GM21515 (cell line): ENCODE results near the gene VIT.
"Not testable (repeated sequence)": the region's sequence is repeated elsewhere in the genome, so short reads cannot be mapped to it uniquely, and the experiment has no call there.

Experiments
- ATAC-seq: cut with Tn5 transposase; IDR thresholded peaks from one replicate; pipeline ENCODE4 v1.9.1; 2021; ENCODE audit not compliant: unreplicated experiment

The VIT gene

DNA sequence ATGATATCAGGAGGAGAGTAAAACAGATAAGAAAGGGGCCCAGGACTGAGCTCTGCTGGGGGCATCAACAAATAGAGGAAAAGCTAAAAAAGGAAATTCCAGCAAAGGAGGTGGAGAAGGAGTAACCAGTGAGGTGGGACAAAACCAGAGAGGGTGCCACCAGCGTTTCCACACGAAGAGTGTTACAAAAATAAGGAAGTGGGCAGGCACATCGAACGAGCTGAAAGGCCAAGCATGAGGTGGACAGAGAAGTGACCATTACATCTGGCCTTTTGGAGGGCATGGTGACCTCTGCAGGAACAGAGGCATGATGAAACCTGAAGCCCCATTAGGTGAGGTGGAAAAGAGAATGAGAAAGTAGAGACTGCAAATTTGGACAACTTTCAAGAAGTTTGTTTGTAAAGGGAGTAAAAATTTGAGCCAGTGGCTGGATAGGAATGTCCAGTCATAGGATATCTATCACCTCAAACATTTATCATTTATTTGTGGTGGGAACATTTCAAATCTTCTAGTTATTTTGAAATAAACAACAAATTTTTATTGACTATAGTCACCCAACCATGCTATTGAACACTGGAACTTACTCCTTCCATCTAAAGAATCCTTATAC lies 18.4 kb upstream of the VIT start:
- no peak for ATAC-seq

DNA sequence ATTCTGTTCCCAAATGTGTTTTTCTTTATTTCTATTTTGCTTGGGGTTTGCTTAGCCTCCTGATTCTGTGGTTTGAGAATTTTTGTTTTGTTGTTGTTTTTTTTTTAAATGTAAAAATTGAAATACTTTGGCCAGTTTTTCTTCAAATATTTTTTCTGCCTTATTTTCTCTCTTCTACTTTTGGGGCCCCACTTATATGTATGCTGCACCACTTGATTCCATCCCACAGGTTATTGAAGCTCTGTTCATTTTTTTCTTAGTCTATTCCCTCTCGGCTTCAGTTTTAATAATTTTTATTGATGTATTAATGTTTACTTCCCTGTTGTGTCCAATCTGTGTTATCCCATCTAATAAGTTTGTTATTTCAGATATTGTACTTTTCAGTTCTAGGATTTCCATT lies 17.7 kb upstream of the VIT start:
- ATAC-seq: no peak

DNA sequence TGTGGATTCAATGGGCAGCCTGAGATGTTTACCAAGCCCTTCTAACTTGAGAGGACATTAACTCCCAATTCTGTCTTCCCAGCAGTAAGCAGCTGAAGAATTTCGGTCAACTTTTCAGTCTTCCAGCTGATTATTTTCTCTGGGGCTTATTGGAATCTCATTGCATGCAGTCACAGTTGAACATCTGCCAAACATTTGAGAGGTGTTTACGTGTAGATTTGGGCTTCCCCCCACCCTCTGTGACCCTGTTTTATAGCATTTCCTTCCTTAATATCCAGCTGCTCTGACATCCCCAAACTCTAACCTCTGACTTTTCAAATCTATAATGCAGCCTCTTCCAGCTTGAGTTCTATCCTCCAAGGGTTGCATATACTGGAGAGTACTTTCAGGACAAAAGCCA lies 16.5 kb upstream of the VIT start:
- ATAC-seq: no peak

DNA sequence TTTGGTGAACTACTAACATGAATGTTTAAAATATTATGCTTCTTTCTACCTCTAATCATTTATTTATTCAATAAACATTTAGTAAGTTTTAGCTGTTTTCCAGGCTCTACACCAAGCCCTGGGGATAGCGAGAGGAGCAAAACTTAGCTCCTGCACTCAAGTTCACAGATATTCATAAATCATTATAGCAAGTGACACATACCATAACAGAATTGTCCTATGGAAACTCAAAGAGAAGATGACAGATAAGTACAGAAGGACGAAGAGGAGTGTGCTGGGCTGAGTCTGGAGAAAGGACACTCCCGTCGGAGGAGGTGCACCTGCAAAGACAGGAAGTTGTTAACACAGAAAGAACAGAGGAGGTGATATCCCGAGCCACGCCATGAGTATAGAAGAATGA lies 13.9 kb upstream of the VIT start:
- no peak for ATAC-seq

DNA sequence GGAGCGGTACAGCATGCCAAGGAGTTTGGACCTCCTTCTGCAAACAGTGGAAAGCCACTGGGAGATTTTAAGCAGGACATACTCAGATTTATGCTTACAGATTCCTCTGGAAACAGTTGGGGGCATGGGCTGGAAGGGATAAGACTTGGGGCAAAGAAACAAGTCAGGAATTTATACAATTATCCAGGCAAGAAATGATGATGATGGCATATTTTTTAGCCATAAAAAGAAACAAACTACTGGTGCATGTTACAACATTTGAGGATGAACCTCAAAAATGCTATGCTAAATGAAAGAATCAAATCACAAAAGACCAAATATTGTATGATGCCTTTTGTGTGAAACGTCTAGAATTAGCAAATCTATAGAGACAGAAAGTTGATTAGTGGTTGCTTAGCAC lies 13.5 kb upstream of the VIT start:
- no peak for ATAC-seq

DNA sequence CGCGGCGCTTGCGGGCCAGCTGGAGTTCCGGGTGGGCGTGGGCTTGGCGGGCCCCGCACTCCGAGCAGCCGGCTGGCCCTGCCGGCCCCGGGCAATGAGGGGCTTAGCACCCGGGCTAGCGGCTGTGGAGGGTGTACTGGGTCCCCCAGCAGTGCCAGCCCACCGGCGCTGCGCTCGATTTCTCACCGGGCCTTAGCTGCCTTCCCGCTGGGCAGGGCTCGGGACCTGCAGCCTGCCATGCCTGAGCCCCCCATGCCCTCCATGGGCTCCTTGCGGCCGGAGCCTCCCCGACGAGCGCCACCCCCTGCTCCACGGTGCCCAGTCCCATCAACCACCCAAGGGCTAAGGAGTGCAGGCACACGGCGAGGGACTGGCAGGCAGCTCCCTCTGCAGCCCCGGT lies 8.2 kb upstream of the VIT start:
- ATAC-seq: not testable (repeated sequence)

DNA sequence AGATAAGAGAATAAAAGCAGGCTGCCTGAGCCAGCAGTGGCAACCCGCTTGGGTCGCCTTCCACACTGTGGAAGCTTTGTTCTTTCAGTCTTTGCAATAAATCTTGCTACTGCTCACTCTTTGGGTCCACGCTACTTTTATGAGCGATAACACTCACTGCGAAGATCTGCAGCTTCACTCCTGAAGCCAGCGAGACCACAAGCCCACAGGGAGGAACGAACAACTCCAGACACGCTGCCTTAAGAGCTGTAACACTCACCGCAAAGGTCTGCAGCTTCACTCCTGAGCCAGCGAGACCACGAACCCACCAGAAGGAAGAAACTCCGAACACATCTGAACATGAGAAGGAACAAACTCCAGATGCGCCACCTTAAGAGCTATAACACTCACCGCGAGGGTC lies 7.5 kb upstream of the VIT start:
- not testable (repeated sequence) for ATAC-seq

DNA sequence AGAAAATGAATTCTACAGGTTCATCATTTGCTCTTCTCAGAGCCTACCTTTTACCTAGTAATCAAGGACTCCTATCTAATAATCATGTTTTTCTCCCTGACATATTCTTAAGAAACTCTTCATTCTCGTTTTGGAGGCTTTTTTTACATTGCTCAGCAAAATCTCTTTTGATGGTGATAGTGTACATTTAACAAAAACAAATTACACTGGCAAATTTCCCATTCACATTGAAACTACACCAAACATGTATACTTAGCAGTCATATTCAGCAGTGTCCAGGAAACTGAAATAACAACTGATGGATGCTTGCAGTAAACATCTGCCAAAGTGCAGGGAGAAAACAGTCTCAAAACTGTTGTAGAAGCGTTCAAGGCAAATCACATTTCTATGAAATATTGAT lies 4.4 kb upstream of the VIT start:
- no peak for ATAC-seq

DNA sequence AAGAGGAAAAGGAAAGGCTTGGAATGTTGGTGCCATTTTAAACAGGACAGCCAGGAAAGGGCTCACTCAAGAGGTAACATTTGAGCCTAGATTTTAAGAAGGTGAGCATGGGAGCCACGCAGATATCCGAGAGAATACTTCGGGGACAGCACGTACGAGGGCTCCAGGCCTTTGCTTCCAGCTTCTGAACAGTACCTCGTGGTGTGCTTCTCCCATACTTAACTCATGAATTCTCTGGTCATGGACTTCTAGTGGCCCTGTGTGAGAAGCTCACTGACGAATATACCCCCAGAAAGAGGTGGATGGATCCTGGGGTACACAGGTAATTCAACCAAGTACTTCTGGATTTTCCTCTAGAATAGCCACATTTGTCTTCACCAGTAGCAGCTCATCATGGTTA lies 2.7 kb upstream of the VIT start:
- ATAC-seq: no peak

DNA sequence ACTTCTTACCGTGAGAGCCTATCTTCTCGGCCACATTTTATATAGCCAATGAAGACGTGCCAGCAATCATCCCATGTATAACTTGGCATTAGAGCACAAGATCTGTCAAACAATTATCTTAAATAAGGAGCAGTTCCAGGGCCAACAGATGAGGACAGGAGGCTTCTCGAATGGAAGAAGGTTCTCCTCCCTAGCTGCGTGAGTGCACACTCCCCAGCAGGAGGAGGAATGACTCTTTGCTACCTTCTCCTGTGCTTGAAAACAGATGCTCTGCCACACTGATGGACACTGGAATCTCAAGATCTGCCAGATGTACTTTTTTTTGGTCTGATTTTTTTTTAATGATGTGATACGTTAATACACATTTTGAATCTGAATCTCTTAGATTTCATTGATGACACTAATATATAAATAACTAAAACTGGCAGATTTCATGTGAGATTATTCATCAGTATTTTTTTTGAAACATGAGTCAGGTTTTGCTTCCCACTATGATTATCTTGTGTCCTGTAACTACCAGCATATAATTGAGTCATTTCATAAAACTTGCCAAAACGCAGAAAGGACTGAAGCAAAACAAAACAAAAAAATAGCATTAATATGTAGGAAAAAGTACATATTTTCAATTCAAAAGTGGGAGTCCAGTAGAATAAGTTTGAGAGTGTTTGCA lies 626 bp upstream of the VIT start:
- no peak for ATAC-seq

DNA sequence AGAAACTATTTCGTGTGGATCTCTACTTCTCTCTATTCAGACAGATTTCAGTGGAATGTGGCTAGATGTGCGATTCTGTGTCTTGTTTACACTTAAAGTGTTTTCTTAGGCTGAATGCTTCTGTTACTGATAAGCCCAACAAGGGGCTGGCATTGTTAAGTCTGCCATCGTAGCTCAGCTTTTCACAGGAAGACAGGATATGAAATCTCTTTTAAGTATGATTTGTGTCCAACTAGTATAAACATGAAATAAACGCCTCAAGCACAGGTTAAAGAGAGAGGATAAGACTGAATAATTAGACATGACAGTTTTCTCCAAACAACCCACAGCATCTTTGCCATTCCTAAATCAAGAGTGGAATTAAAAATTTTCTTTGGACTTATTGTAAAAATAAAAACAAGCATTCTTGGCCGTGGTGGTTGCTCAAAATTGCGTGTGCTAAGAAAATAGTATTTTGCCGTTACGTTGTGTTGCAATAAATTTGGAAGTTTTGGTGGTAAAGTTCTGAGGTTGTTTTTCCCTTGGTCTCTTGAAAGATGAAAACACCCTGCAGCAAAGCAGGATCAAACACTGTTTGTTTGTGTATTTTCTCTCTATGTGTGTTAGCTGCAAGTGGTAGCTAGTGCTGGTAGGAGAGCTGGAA lies 1.0 kb downstream of the VIT start:
- ATAC-seq: no peak

DNA sequence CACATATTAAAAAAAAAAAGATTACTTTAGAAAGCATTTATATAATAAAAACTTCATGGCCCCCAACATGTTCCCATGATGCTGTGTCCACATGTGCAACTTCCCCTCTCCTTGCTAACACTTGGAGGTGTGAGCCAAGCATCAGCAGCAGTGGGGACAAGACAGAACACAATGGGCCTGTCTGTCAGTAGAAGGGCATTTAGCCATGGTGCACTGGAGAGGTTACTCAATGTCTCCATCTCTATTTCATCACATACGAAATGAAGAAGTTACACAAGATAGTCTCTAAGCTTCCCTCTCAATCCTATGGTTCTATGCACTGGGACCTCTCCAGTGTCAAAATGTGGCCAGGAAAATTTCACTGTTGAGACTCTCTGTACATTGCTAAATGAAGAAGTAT lies 2.5 kb downstream of the VIT start:
- ATAC-seq: no peak

DNA sequence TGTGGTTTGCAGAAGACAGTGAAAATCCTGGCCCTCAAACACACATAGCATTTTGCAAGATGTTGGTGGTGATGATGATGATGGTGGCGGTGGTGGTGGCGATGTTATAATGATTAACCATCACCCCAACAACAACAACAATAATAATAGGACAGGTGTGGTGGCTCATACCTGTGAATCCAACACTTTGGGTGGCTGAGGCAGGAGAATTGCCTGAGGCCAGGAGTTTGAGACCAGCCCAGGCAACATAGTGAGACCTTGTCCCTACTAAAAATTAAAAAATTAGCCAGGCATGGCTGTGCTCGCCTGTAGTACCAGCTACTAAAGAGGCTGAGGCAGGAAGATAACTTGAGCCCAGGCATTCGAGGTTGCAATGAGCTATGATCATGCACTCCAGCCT lies 3.8 kb downstream of the VIT start:
- no peak for ATAC-seq

DNA sequence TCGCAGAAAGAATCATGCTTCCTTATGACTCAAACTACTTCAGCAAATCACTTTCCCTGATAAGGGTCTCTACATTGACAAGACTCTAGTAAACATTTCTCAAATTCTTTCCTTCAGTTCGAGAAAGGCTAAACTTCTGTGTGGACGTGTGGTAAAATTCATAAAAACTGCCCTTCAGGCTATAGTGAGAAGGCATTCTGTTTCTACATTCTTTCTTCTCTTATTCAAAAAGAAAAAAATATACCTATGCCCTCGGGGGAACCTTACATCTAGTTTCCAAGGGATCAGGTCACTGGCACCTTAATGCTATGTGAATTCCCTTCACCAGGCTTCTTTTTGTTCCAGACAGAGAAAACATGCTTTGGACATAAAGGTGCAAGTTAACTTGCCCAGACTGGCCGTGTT lies 4.9 kb downstream of the VIT start:
- ATAC-seq: no peak

DNA sequence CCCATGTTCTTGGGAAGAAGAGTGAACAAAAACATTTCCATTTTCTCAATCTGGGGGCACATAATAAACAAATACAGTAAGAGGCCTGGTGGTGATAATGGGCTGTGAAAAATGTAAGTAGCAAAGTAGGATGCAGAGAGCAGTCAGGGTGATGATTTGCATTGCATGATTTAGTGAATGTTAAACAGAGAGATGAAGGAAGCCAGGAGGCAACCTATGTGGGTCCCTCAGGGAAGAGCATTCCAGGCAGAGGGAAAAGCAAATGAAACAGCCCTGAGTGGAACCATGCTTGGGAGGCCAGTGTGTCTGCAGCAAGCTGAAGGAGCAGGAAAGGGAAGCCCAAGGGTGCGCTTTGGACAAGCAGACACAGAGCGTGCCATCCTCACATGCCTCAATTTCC lies 5.4 kb downstream of the VIT start:
- ATAC-seq: no peak

DNA sequence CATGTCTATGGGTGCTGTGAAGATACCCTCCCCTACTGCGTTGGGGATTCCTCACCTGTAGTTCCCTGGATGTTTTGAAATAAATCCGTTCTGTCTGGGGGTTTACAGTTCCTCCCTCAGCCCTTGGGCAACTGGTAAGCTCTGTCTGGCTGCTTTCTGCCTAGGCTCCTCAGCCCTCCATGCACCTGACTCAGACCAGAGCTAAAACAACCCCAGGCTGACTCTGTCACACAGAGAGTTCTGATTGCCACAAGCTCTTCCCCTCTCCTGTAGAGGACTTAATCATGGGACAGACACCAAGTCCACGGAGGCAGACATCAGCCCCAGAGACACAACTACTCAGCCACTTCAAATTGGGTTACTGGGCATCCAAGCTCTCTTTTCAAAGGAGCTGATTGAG lies 6.3 kb downstream of the VIT start:
- ATAC-seq: no peak

DNA sequence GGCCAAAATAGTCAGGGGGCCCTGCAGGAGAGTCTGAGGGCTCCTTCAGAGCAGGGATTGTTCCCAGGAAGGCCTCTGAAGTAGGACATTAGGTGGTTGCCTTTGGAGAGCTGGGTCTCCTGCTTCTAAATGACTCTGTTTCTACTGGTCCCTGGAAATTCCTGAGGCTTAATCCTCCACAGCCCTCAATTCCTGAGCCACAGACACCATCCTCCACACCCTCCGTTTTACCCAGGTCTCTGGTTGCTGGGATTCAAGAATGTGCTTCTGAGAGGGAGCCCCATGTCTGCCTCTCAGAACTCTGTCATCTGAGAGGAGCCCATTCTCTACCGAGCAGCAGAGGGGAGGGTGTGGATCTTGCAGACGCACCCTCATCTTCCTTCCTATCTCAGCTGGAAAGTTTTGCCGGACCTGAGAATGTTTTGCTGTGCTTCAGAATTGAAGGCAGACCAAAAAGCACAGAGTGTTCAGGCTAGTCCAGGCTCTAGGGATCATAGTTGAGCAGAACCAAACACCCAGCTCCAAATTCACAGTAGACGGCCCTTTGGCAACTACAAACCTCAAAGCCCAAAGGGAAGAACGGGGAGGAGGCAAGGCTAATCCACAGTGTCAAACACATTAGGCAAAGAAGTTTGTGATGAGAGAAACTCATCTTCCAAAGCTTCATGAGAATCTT lies 8.1 kb downstream of the VIT start:
- ATAC-seq: no peak

DNA sequence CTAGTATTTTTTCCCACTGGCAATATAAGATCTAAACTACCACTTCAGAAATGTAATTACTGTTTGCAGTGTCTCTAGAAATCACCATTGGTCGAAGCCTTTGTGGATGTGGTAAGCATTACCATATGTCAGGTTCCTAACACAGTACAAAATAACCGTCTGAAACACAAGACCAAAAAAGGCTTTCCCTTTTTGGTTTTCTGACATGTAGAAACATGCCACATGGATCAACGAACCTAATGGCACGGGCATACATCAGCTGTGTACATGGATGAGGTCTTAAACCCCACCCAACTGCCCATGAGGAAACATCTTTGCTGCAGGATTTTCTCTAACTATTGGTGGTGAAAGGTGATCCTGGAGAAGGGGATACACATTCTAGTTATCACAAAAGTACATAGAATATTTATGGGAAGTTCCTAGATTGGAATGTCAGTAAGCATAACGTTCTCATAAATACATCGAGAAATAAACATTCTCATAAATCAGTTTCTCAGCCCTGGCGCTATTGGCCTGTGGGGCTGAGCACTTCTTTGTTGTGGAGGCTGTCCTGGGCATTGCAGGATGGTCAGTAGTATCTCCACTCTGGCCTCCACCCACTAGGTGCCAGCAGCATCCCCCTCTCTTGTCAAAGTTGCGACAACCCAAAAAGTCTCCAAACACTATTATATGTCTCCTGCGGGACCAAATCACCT lies 9.0 kb downstream of the VIT start:
- no peak for ATAC-seq

DNA sequence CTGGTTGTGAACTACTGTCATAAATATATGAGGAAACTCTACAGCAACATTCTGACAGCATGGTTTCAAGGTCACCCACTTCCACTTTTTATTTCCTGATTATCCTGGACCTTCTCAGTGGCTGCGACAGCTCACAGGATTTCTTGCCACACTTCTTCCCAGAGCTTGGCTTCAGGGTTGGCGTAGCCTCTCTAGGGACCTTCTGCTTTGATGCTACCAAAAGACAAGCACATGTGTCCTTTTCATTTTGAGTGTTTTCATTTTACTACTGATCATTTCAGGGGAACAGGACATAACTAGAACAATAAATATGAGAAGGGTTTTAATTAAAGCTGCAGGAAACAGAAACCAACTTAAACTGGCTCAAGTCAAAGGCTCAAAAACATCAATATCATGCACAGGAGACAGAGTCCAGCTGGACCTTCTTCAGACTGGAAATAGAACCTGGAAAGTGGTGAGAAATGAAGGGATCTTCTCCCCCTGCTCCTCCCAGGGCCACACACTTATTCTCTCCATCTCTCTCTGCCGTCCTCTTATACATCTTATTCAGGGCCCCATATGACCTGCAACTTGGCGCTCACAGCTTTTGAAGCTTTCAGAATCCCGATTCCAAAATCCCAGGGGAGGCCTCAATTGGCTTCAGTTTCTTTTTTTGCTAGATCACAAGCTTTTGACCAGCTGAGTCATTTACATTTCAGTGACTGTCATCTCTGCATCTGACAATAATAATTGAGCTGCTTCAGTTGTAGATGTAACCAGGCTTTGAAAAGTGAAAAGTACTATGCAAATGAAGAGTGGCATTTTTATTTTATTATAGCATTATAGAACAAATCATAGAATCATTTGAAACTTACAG lies 9.7 kb downstream of the VIT start:
- ATAC-seq: no peak

DNA sequence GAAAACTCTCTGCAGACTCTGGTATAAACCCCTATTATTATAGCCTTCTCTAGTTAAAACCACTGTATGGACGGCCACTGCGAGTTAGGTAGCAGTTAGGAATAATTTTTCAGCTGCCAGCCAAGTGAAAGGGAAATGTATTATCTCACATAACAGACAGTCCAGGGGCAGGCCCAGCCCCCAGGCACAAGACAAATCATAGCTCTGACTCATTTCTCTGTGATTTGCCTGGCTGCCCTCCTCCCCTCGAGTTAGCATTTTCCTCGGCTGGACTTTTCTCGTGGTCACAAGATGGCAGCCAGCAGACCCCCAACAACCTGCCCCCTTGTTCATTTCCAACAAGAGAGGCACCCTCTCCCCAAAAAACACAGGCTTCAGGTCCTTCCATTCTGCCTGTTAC lies 10.5 kb downstream of the VIT start:
- ATAC-seq: no peak
